Epidermal melanocyte (primary cell): ENCODE measurements around the gene DOCK6.

Experiments
- DNase-seq: peaks from one replicate; pipeline ENCODE4 v3.0.0; 2011; ENCODE audit warnings: low spot score; ENCODE audit not compliant: insufficient read length

Gene DOCK6

GRCh38 chr19:11227195-11227886, 35.0 kb downstream of the DOCK6 start:
- no peak for DNase-seq

- no peak for DNase-seq
These were observed 35.6 kb downstream of the DOCK6 start for GRCh38 chr19:11226716-11227166.

GRCh38 chr19:11225815-11226214, 36.5 kb downstream of the DOCK6 start:
- DNase-seq, result no peak

- no peak for DNase-seq
These were observed 37.2 kb downstream of the DOCK6 start for GRCh38 chr19:11225172-11225571.

GRCh38 chr19:11224429-11224828, 37.9 kb downstream of the DOCK6 start:
- DNase-seq, result no peak

- no peak for DNase-seq
These were observed 39.1 kb downstream of the DOCK6 start for GRCh38 chr19:11223200-11223599.

- DNase-seq, result no peak
These were observed 41.2 kb downstream of the DOCK6 start for GRCh38 chr19:11221082-11221598.

GRCh38 chr19:11214387-11214786, 47.9 kb downstream of the DOCK6 start:
- no peak for DNase-seq

GRCh38 chr19:11210656-11210928, 51.7 kb downstream of the DOCK6 start:
- DNase-seq, result no peak

GRCh38 chr19:11209839-11210655, 52.3 kb downstream of the DOCK6 start:
- DNase-seq, result peak; percentile 26

GRCh38 chr19:11208561-11209471, 53.5 kb downstream of the DOCK6 start:
- DNase-seq, result no peak

- no peak for DNase-seq
These were observed 56.3 kb downstream of the DOCK6 start for GRCh38 chr19:11205939-11206570.

- DNase-seq, result peak; percentile 90
These were observed 57.4 kb downstream of the DOCK6 start for GRCh38 chr19:11204943-11205349.

- peak; percentile 13 for DNase-seq
These were observed 58.2 kb downstream of the DOCK6 start for GRCh38 chr19:11204076-11204602.

- DNase-seq, result peak; percentile 91
These were observed 58.9 kb downstream of the DOCK6 start for GRCh38 chr19:11203194-11204075.

GRCh38 chr19:11202488-11203193, 59.7 kb downstream of the DOCK6 start:
- no peak for DNase-seq

- no peak for DNase-seq
These were observed 60.5 kb downstream of the DOCK6 start for GRCh38 chr19:11201791-11202190.

GRCh38 chr19:11200931-11201330, 61.4 kb downstream of the DOCK6 start:
- no peak for DNase-seq

GRCh38 chr19:11200015-11200574, 62.2 kb downstream of the DOCK6 start:
- DNase-seq, result no peak
